Measurements from ENCODE around the gene AQR. TPM values are rescaled to one million over a fixed set of nuclear protein-coding genes. Genes with fewer than 3 reads are reported as not detected.

AQR gene
- total and polyA plus RNA-seq, 8 donors: 4.9 to 15.7 (median 8.1) TPM

- no peaks in the 10 kb centered on the region for H3K9me3 ChIP-seq
- FAIRE-seq: no peak
These were observed 86.5 kb downstream of the AQR start for GRCh38 chr15:34883042-34883441.

GRCh38 chr15:34879107-34879506, 90.4 kb downstream of the AQR start:
- intact Hi-C loops (cut with DNase I): no loop called here
- DNase-seq: no peak
- H3K36me3 ChIP-seq: peaks cover 0 to 29% (median 8%) of the 10 kb centered on the region in 3 donors
- no peak for ATAC-seq
- no peaks in the 10 kb centered on the region for H3K27me3 ChIP-seq
- 64 to 71% methylated on average over 4 of the region's 4 CpGs for WGBS, 2 donors
- no peak overlapping the region for H3K4me3 ChIP-seq
- no peak for FAIRE-seq
- no peak for TF ChIP-seq CTCF (IDR thresholded peaks at IDR 0.05)
- no peaks in the 10 kb centered on the region for H3K9me3 ChIP-seq
- H3K27ac ChIP-seq: no peak overlapping the region
- no peaks in the 10 kb centered on the region for H3K4me1 ChIP-seq

More at GRCh38 chr15:34883042-34883441, 86.5 kb downstream of the AQR start:
- no peak overlapping the region for H3K4me3 ChIP-seq
- intact Hi-C loops (cut with DNase I): no loop called here
- ATAC-seq: no peak
- no peak overlapping the region for H3K27ac ChIP-seq
- no peaks in the 10 kb centered on the region for H3K4me1 ChIP-seq
- peaks cover 0 to 43% (median 8%) of the 10 kb centered on the region in 3 donors for H3K36me3 ChIP-seq
- 96% methylated on average over 1 of the region's 1 CpG for WGBS, 2 donors
- no peak for TF ChIP-seq CTCF (IDR thresholded peaks at IDR 0.05)
- no peak for DNase-seq
- H3K27me3 ChIP-seq: no peaks in the 10 kb centered on the region

GRCh38 chr15:34876640-34877039, 92.9 kb downstream of the AQR start:
- no peak for TF ChIP-seq CTCF (IDR thresholded peaks at IDR 0.05)
- ATAC-seq (no peak), FAIRE-seq (no peak), DNase-seq (no peak)
- intact Hi-C loops (cut with DNase I): no loop called here
- H3K4me1 ChIP-seq: no peaks in the 10 kb centered on the region
- H3K4me3 ChIP-seq: no peak overlapping the region
- no peaks in the 10 kb centered on the region for H3K9me3 ChIP-seq
- peaks cover 0 to 21% (median 14%) of the 10 kb centered on the region in 3 donors for H3K36me3 ChIP-seq
- H3K27ac ChIP-seq: no peak overlapping the region
- no peaks in the 10 kb centered on the region for H3K27me3 ChIP-seq

- intact Hi-C loops (cut with DNase I): no loop called here
- FAIRE-seq (no peak), ATAC-seq (no peak), DNase-seq (no peak)
- H3K9me3 ChIP-seq: no peaks in the 10 kb centered on the region
- WGBS, 2 donors: 99 to 100% methylated on average over 2 of the region's 2 CpGs
- no peak overlapping the region for H3K4me3 ChIP-seq
- no peak for TF ChIP-seq CTCF (IDR thresholded peaks at IDR 0.05)
- H3K27ac ChIP-seq: no peak overlapping the region
- H3K27me3 ChIP-seq: no peaks in the 10 kb centered on the region
- no peaks in the 10 kb centered on the region for H3K4me1 ChIP-seq
- peaks cover 0 to 15% (median 13%) of the 10 kb centered on the region in 3 donors for H3K36me3 ChIP-seq
These were observed 100.4 kb downstream of the AQR start for GRCh38 chr15:34869110-34869509.

- Histone ChIP-seq H3K27me3 (no peaks in the 10 kb centered on the region), H3K4me1 (no peaks in the 10 kb centered on the region), H3K36me3 (peaks cover 0 to 23% (median 2%) of the 10 kb centered on the region in 3 donors), H3K9me3 (no peaks in the 10 kb centered on the region), H3K4me3 (no peak overlapping the region), H3K27ac (no peak overlapping the region)
- TF ChIP-seq CTCF (IDR thresholded peaks at IDR 0.05): no peak
- ATAC-seq (no peak), FAIRE-seq (no peak), DNase-seq (no peak)
- WGBS, 2 donors: 95 to 100% methylated on average over 1 of the region's 1 CpG
- intact Hi-C loops (cut with DNase I): no loop called here
These were observed 104.0 kb downstream of the AQR start for GRCh38 chr15:34865531-34865930.

All from pancreas (tissue), 10 donors.